Measurements from ENCODE around the gene CSF1. TPM values are rescaled to one million over a fixed set of nuclear protein-coding genes. Genes with fewer than 3 reads are reported as not detected.

Gene CSF1
- polyA plus RNA-seq, 5 donors, result 7.2 to 12.1 (median 9.5) TPM

GRCh38 chr1:109901524-109902145, 9.0 kb upstream of the CSF1 start:
- no peak for DNase-seq

GRCh38 chr1:109902204-109902985, 8.3 kb upstream of the CSF1 start:
- DNase-seq, result no peak

- no peak for DNase-seq
Observed at GRCh38 chr1:109903376-109903930, 7.2 kb upstream of the CSF1 start.

- no peak for DNase-seq
Observed at GRCh38 chr1:109904105-109904817, 6.4 kb upstream of the CSF1 start.

GRCh38 chr1:109905491-109905890, 5.2 kb upstream of the CSF1 start:
- no peak for DNase-seq

- no peak for DNase-seq
Observed at GRCh38 chr1:109906160-109906838, 4.3 kb upstream of the CSF1 start.

- no peak for DNase-seq
Observed at GRCh38 chr1:109906839-109907180, 3.8 kb upstream of the CSF1 start.

- no peak for DNase-seq
Observed at GRCh38 chr1:109907190-109907774, 3.4 kb upstream of the CSF1 start.

GRCh38 chr1:109908836-109909235, 1.8 kb upstream of the CSF1 start:
- no peak for DNase-seq

GRCh38 chr1:109909561-109909960, 1.1 kb upstream of the CSF1 start:
- DNase-seq, result no peak

GRCh38 chr1:109910963-109911798, 532 bp downstream of the CSF1 start:
- no peak for DNase-seq

GRCh38 chr1:109912214-109912861, 1.7 kb downstream of the CSF1 start:
- DNase-seq, result no peak

GRCh38 chr1:109912873-109913272, 2.2 kb downstream of the CSF1 start:
- no peak for DNase-seq

GRCh38 chr1:109913360-109913879, 2.8 kb downstream of the CSF1 start:
- DNase-seq, result no peak

- no peak for DNase-seq
Observed at GRCh38 chr1:109914587-109915240, 4.1 kb downstream of the CSF1 start.

- DNase-seq, result no peak
Observed at GRCh38 chr1:109917051-109917767, 6.6 kb downstream of the CSF1 start.

GRCh38 chr1:109917768-109918606, 7.3 kb downstream of the CSF1 start:
- no peak for DNase-seq

GRCh38 chr1:109918671-109919070, 8.0 kb downstream of the CSF1 start:
- no peak for DNase-seq
